GM12801 (cell line): ENCODE measurements around the gene TTLL10.

Experiments
- CTCF ChIP-seq: IDR thresholded peaks from one replicate; pipeline ENCODE4 v1.5.1; 2011; ENCODE audit warnings: control low read depth; ENCODE audit not compliant: insufficient read length; ENCODE audit errors: extremely low read depth

Gene TTLL10

GRCh38 chr1:1185101-1185765 is 11.6 kb downstream of the TTLL10 start:
- no peak for TF ChIP-seq CTCF

DNA sequence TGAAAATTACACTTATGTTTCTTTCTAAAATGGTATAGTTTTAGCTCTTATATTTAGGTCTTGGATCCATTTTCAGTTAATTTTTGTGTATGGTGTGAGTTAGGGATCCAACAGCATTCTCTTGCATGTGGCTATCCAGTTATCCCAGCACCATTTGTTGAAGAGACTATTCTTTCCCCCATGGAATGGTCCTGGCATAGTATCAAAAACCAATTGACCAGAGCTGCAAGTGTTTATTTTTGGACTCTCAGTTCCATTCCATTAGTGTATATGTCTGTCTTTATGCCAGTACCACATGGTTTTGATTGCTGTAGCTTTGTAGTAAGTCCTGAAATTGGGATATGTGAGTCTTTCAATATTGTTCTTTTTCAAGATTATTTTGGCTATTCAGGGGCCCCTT is 14.3 kb downstream of the TTLL10 start:
- TF ChIP-seq CTCF = no peak

DNA sequence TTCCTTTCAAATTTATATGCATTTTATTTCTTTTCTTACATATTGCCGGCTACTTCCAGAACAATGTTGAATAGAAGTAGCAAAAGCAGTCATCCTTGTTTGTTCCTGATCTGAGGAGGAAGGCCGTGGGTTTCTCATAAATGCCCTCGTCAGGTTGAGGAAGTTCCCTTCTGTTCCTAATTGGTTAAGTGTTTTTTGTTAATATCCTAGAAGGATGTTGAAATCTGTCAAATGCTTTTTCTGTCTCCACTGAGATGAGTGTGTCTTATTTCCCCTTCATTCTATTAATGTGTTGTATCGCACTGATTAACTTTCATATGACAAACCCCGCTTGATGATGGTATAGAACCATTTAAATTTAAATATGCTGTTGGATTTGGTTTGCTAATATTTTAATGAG is 15.4 kb downstream of the TTLL10 start:
- TF ChIP-seq CTCF = no peak

DNA sequence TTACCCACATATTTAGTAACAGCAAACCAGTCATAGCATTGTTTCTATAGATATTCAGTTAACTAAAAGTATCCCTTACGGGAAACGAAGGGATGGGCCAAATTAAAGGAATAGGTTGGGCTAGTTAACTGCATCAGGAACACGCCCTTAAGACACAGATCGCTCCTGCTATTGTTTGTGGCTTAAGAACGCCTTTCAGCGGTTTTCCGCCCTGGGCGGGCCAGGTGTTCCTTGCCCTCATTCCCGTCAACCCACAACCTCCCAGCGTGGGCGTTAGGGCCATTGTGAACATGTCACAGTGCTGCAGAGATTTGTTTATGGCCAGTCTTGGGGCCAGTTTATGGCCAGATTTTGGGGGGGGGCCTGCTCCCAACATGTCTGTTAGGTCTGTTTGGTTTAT is 18.1 kb downstream of the TTLL10 start:
- no peak for TF ChIP-seq CTCF

DNA sequence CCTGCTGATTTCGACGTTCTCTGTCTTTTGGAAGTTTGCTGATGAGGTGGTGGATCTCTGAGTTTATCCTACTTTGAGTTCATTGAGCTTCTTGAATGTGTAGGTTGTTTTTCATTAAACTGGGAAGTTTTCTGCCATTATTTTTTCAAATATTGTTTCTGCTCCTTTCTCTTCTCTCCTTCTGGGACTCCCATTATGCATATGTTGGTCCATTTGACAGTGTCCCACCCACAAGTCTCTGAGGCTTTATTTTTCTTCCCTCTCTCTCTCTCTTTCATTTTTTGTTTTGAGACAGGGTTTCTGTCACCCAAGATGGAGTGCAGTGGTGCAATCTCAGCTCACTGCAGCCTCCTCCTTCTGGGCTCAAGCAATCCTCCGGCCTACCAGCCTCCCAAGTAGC is 21.0 kb downstream of the TTLL10 start:
- no peak for TF ChIP-seq CTCF

DNA sequence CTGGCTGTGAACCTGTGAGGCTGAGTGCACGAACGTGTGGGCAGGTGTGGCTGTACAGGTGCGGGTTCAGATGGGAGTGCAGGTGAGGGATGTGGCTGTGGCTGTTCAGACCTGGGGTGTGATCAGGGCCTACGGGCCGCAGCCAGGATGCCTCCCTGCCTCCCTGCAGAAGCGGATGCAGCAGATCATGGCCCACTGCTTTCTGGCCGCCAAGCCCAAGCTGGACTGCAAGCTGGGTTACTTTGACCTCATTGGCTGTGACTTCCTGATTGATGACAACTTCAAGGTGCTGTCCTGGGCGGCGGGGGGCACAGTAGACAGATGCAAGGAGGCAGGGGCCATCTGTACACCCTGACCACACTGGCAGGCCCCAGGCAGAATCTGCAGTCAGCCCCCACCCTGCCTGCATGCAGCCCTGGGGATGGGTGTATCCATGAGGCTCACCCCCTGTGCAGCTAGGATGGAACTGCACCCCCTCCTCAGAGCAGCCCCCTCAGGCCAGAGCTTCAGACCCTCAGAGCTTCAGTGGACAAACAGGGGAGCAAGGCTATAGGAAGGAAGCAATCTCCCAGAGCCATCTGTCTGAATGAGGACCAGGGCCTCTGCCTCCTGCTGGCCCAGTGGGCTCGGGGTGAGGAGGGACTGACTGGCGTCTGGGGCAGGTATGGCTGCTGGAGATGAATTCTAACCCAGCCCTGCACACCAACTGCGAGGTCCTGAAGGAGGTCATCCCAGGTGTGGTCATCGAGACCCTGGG is 22.9 kb downstream of the TTLL10 start:
- no peak for TF ChIP-seq CTCF

GRCh38 chr1:1197188-1197500 is 23.5 kb downstream of the TTLL10 start:
- TF ChIP-seq CTCF = no peak
